Uterus (tissue), 4 donors: ENCODE measurements around the gene FAM200C. TPM values are rescaled to one million over a fixed set of nuclear protein-coding genes. Genes with fewer than 3 reads are reported as not detected.
A peak's percentile ranks its signal among the peaks of the same experiment; 100 is the strongest.

Experiments
- DNase-seq, 2 donors: peaks; one replicate each; pipeline ENCODE4 v3.0.0-alpha.2; 2019 to 2020
- H3K27ac ChIP-seq, 2 donors: fragments of 200-600 bp; sonication (generic); 1 replicate in 1 of 2; 2 replicates in 1 of 2; pipeline ENCODE4 v1.5.1; 2016 to 2018
- H3K27me3 ChIP-seq, 2 donors: fragments of 200-600 bp; sonication (generic); one replicate each; pipeline ENCODE4 v1.5.1; 2018 to 2019; ENCODE audit warnings: control low read depth in 1 of 2
- H3K36me3 ChIP-seq, 2 donors: fragments of 200-600 bp; sonication (generic); one replicate each; pipeline ENCODE4 v1.5.1; 2019; ENCODE audit warnings: control low read depth in 1 of 2
- H3K4me1 ChIP-seq, 2 donors: fragments of 200-600 bp; sonication (generic); one replicate each; pipeline ENCODE4 v1.5.1; 2018 to 2019; ENCODE audit warnings: control low read depth in 1 of 2
- H3K4me3 ChIP-seq, 2 donors: fragments of 200-600 bp; sonication (generic); 1 replicate in 1 of 2; 2 replicates in 1 of 2; pipeline ENCODE4 v1.5.1; 2018 to 2019; ENCODE audit warnings: mild to moderate bottlenecking in 1 of 2
- H3K9me3 ChIP-seq, 2 donors: fragments of 200-600 bp; sonication (generic); one replicate each; pipeline ENCODE4 v1.5.1; 2019; ENCODE audit warnings: control low read depth in 1 of 2
- CTCF ChIP-seq, 4 experiments: fragments of 200-600 bp in 2 of 4; fragments of 450-650 bp in 2 of 4; sonication (generic) in 2 of 4; IDR thresholded peaks; one replicate each; pipeline ENCODE4 v1.5.1; 2016 to 2019; ENCODE audit warnings: antibody characterized with exemption in 4 of 4, mild to moderate bottlenecking in 2 of 4, moderate library complexity in 1 of 4
- POLR2A ChIP-seq, 2 donors: fragments of 450-650 bp; IDR thresholded peaks; one replicate each; pipeline ENCODE4 v1.6.1; 2016; ENCODE audit warnings: antibody characterized with exemption in 2 of 2, mild to moderate bottlenecking in 1 of 2, moderate library complexity in 1 of 2
- intact Hi-C: fragments of 100-400 bp; cut with DNase I; formaldehyde crosslinking; loops from one replicate; pipeline ENCODE4 v1.15.1; 2023; ENCODE audit warnings: low total_unique reads
- total RNA-seq, 4 donors: library from RNA; depleted of rRNA in 3 of 4; stranded (reverse); fragments of >200 nt in 3 of 4; gene quantifications; one replicate each; pipeline versions ENCODE4 v1.1.0 to v1.2.4, GENCODE V29; 2014 to 2023
- donor health status: DM: yes; HTN: yes; CAD: no.

Gene FAM200C
- total RNA-seq, 4 donors from 2014 or later = 6.1 to 34.1 (median 18.4) TPM

- peak; percentile 67 to 70 for DNase-seq
- intact Hi-C loops = no loop called here
- Histone ChIP-seq H3K36me3 (no peaks in the 10 kb centered on the region), H3K27ac (peak within 1 kb of the TSS; percentile 61 to 69), H3K4me1 (no peaks in the 10 kb centered on the region), H3K9me3 (no peaks in the 10 kb centered on the region), H3K27me3 (no peaks in the 10 kb centered on the region), H3K4me3 (peak within 1 kb of the TSS; percentile 50 to 60)
- TF ChIP-seq POLR2A (IDR thresholded peaks at IDR 0.05) (no peak), CTCF (IDR thresholded peaks at IDR 0.05) (no peak)
Measured at GRCh38 chr5:160369990-160370712, 29.7 kb downstream of the FAM200C start, which contains the start of gene C1QTNF2. C1QTNF2 (minus strand) TSS chr5:160370626; CDS start chr5:160355011, 15,615 bp downstream.

GRCh38 chr5:160367885-160368284, 32.0 kb downstream of the FAM200C start:
- Histone ChIP-seq H3K27ac (no peak overlapping the region), H3K27me3 (no peaks in the 10 kb centered on the region), H3K4me1 (no peaks in the 10 kb centered on the region), H3K9me3 (no peaks in the 10 kb centered on the region), H3K36me3 (no peaks in the 10 kb centered on the region), H3K4me3 (no peak overlapping the region)
- DNase-seq = no peak
- no peak for TF ChIP-seq CTCF (IDR thresholded peaks at IDR 0.05)
- TF ChIP-seq POLR2A (IDR thresholded peaks at IDR 0.05) = no peak
- intact Hi-C loops = no loop called here

GRCh38 chr5:160367261-160367660, 32.6 kb downstream of the FAM200C start:
- intact Hi-C loops = no loop called here
- TF ChIP-seq CTCF (IDR thresholded peaks at IDR 0.05) = no peak
- TF ChIP-seq POLR2A (IDR thresholded peaks at IDR 0.05) = no peak
- no peaks in the 10 kb centered on the region for H3K4me1 ChIP-seq

GRCh38 chr5:160366230-160366629, 33.6 kb downstream of the FAM200C start:
- Histone ChIP-seq H3K27me3 (no peaks in the 10 kb centered on the region), H3K36me3 (no peaks in the 10 kb centered on the region), H3K4me3 (no peak overlapping the region), H3K9me3 (no peaks in the 10 kb centered on the region), H3K4me1 (no peaks in the 10 kb centered on the region), H3K27ac (no peak overlapping the region)
- intact Hi-C loops = no loop called here
- TF ChIP-seq CTCF (IDR thresholded peaks at IDR 0.05) (no peak), POLR2A (IDR thresholded peaks at IDR 0.05) (no peak)
- DNase-seq = no peak

More at GRCh38 chr5:160367261-160367660, 32.6 kb downstream of the FAM200C start:
- Histone ChIP-seq H3K4me3 (no peak overlapping the region), H3K27me3 (no peaks in the 10 kb centered on the region), H3K36me3 (no peaks in the 10 kb centered on the region), H3K9me3 (no peaks in the 10 kb centered on the region), H3K27ac (no peak overlapping the region)
- DNase-seq = no peak

GRCh38 chr5:160363660-160364395, 36.0 kb downstream of the FAM200C start:
- no peak for DNase-seq
- TF ChIP-seq POLR2A (IDR thresholded peaks at IDR 0.05) (no peak), CTCF (IDR thresholded peaks at IDR 0.05) (no peak)
- Histone ChIP-seq H3K36me3 (no peaks in the 10 kb centered on the region), H3K9me3 (no peaks in the 10 kb centered on the region), H3K4me1 (no peaks in the 10 kb centered on the region), H3K27ac (peak overlapping the region; percentile 62 to 69), H3K4me3 (no peak overlapping the region), H3K27me3 (no peaks in the 10 kb centered on the region)
- intact Hi-C loops = no loop called here
